HL-60 (cell line): Measurements from ENCODE around the gene CPZ.

ENCODE experiments used
- DNase-seq, 2 experiments: peaks; one replicate each; pipeline ENCODE4 v3.0.0-alpha.2; 2010 to 2020; ENCODE audit warnings: low read depth in 1 of 2, low spot score in 1 of 2
- H3K27ac ChIP-seq: fragments of 250-450 bp; sonication (Bioruptor Pico); replicated peaks from 2 replicates; pipeline ENCODE4 v1.5.1; 2020; ENCODE audit warnings: mild to moderate bottlenecking, moderate library complexity
- H3K27me3 ChIP-seq: fragments of 250-450 bp; sonication (Bioruptor Pico); 2 replicates; pipeline ENCODE4 v1.5.1; 2021; ENCODE audit warnings: mild to moderate bottlenecking, moderate library complexity; ENCODE audit not compliant: insufficient read depth, poor library complexity, severe bottlenecking
- H3K4me3 ChIP-seq: replicated peaks from 2 replicates; pipeline ENCODE4 v1.5.1; 2011; ENCODE audit warnings: mild to moderate bottlenecking, control low read depth, low read length; ENCODE audit not compliant: insufficient read depth
- GABPA ChIP-seq: IDR thresholded peaks from 2 replicates; pipeline ENCODE4 v1.6.1; 2012; ENCODE audit warnings: low read depth
- POLR2AphosphoS5 ChIP-seq: IDR thresholded peaks from 2 replicates; pipeline ENCODE4 v1.6.1; 2012; ENCODE audit warnings: low read depth
- SPI1 ChIP-seq: IDR thresholded peaks from 2 replicates; pipeline ENCODE4 v1.6.1; 2012; ENCODE audit warnings: low read depth, mild to moderate bottlenecking, borderline replicate concordance
- TF ChIP-seq, protein P1 (sequence below): IDR thresholded peaks from one replicate; pipeline ENCODE4 v1.5.1; 2011; ENCODE audit warnings: low read length, control low read depth, inconsistent platforms; ENCODE audit not compliant: insufficient read depth
- TF ChIP-seq, protein P2 (sequence below): IDR thresholded peaks from 2 replicates; pipeline ENCODE4 v1.6.1; 2012; ENCODE audit warnings: low read depth; ENCODE audit not compliant: insufficient replicate concordance

The CPZ gene

DNA sequence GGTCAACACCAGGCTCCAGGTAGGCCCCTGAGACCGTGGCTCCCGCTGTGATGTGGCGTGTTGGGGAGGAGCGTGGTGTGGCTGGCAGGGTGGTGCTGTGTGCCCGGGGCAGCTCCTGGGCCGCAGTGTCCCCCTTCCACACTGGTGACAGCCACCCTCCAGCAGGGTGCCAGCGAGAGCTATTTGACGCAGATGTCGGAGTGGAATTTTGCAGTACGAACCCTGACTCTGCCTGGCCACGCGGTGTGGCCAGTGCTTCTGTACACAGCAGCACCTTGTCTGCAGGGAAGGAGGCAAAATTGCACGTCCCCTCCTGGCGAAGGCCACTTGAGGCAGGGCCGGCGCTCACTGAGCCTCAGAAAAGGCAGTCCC is 53.2 kb downstream of the CPZ start:
- H3K27me3 ChIP-seq, result no peaks in the 10 kb centered on the region

DNA sequence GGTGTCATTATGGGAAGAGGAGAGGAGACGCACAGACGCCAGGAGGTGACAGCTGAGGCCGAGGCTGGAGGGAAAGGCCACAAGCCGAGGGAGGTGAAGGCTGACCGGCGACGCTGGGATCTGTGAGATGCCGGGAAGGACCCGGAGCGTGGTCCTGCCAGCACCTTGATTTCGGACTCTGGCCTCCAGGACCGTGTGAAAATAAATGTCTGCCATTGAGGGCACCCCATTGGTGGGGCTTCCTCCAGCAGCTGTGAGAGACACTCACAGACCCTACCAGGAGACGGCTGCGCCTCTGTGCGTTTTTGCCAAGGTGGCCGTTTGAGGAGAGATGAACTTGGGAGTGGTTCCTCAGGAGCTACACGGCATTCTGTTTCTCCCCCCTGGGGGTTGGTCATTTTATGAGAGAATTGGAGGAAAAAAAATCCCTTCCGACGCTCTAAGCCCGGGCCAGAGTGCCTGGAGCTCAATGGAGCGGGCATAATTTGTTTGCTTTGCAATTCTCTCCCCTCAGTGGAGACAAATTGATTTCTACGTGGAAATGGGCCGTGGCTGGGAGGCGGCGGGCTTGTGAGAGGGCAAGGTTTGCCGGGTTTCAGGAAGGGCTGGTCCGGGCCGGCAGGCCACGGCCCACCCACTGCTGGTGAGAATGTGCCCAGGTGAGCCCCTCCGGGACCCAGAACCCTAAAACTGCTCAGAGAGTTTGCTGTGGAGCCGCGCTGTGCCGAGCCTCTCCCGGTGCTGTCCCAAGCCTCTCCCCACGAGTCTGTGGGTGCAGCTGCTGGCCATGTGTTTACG is 53.9 kb downstream of the CPZ start:
- Histone ChIP-seq H3K4me3 (no peak overlapping the region), H3K27me3 (no peaks in the 10 kb centered on the region), H3K27ac (no peak overlapping the region)
- no peak for TF ChIP-seq POLR2AphosphoS5
- TF ChIP-seq, protein P1, sequence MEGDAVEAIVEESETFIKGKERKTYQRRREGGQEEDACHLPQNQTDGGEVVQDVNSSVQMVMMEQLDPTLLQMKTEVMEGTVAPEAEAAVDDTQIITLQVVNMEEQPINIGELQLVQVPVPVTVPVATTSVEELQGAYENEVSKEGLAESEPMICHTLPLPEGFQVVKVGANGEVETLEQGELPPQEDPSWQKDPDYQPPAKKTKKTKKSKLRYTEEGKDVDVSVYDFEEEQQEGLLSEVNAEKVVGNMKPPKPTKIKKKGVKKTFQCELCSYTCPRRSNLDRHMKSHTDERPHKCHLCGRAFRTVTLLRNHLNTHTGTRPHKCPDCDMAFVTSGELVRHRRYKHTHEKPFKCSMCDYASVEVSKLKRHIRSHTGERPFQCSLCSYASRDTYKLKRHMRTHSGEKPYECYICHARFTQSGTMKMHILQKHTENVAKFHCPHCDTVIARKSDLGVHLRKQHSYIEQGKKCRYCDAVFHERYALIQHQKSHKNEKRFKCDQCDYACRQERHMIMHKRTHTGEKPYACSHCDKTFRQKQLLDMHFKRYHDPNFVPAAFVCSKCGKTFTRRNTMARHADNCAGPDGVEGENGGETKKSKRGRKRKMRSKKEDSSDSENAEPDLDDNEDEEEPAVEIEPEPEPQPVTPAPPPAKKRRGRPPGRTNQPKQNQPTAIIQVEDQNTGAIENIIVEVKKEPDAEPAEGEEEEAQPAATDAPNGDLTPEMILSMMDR, result no peak
- no peak for TF ChIP-seq GABPA
- TF ChIP-seq, protein P2, sequence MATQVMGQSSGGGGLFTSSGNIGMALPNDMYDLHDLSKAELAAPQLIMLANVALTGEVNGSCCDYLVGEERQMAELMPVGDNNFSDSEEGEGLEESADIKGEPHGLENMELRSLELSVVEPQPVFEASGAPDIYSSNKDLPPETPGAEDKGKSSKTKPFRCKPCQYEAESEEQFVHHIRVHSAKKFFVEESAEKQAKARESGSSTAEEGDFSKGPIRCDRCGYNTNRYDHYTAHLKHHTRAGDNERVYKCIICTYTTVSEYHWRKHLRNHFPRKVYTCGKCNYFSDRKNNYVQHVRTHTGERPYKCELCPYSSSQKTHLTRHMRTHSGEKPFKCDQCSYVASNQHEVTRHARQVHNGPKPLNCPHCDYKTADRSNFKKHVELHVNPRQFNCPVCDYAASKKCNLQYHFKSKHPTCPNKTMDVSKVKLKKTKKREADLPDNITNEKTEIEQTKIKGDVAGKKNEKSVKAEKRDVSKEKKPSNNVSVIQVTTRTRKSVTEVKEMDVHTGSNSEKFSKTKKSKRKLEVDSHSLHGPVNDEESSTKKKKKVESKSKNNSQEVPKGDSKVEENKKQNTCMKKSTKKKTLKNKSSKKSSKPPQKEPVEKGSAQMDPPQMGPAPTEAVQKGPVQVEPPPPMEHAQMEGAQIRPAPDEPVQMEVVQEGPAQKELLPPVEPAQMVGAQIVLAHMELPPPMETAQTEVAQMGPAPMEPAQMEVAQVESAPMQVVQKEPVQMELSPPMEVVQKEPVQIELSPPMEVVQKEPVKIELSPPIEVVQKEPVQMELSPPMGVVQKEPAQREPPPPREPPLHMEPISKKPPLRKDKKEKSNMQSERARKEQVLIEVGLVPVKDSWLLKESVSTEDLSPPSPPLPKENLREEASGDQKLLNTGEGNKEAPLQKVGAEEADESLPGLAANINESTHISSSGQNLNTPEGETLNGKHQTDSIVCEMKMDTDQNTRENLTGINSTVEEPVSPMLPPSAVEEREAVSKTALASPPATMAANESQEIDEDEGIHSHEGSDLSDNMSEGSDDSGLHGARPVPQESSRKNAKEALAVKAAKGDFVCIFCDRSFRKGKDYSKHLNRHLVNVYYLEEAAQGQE, result no peak
- no peak for DNase-seq

More for the DNA sequence above, 53.2 kb downstream of the CPZ start:
- TF ChIP-seq SPI1 (no peak), POLR2AphosphoS5 (no peak), GABPA (no peak)
- TF ChIP-seq, protein P1, result no peak
- Histone ChIP-seq H3K4me3 (no peak overlapping the region), H3K27ac (no peak overlapping the region)
- DNase-seq, result no peak

DNA sequence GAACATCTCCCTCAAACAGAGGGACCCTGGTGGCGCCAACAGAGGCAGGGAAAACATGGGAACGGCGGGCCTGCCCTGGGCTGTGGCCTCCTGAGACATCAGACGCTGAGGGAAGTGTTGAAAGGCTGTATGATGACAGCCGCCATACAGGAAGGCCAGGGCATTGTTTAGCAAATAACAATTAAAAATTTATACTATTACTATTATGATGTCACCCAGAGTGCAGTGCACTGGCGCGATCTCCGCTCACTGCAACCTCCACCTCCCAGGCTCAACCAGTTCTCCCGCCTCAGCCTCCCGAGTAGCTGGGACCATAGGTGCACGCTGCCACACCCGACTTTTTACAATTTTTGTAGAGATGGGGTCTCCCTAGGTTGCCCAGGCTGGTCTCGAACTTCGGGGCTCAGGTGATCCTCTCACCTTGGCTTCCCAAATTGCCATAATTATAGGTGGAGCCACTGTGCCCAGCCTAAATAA is 54.6 kb downstream of the CPZ start:
- Histone ChIP-seq H3K27me3 (no peaks in the 10 kb centered on the region), H3K4me3 (no peak overlapping the region), H3K27ac (no peak overlapping the region)
- TF ChIP-seq SPI1 (no peak), GABPA (no peak), POLR2AphosphoS5 (no peak)
- TF ChIP-seq, protein P2, result no peak
- TF ChIP-seq, protein P1, result no peak
- DNase-seq, result no peak

DNA sequence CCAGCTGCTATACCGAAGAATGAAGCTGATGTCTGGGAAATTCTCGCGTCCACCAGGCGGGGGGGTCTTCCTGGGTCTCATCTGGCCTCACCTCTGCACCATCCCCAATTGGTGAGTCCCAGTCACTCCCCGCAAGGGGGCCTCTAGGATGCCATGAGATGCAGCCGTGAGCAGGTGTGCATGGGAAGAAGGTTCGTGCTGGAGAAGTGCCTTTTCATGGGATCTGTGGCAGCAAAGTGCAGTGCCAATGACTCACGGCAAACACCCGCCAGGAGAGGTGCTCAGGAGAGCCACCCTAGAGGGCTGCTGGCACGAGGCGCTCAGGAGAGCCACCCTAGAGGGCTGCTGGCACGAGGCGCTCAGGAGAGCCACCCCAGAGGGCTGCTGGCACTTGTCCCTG is 55.1 kb downstream of the CPZ start:
- H3K27me3 ChIP-seq, result no peaks in the 10 kb centered on the region
- no peak for DNase-seq

More for the DNA sequence above, 55.1 kb downstream of the CPZ start:
- H3K27ac ChIP-seq, result no peak overlapping the region
- no peak overlapping the region for H3K4me3 ChIP-seq
- TF ChIP-seq, protein P2, result no peak
- no peak for TF ChIP-seq GABPA
- TF ChIP-seq, protein P1, result no peak
- no peak for TF ChIP-seq POLR2AphosphoS5
- TF ChIP-seq SPI1, result no peak
